PFSK-1 (cell line): Measurements from ENCODE around the gene PDK3.

Experiments
- FOXP2 ChIP-seq: optimal IDR thresholded peaks from 2 replicates; pipeline ENCODE3; 2011; ENCODE audit warnings: borderline replicate concordance, control low read depth, inconsistent platforms; ENCODE audit not compliant: insufficient read depth; ENCODE audit errors: extremely low read length, extremely low read depth
- POLR2AphosphoS5 ChIP-seq: IDR thresholded peaks from 2 replicates; pipeline ENCODE4 v1.6.1; 2012; ENCODE audit warnings: low read depth, mild to moderate bottlenecking, control low read depth, low read length, moderate library complexity
- REST ChIP-seq, 2 experiments: IDR thresholded peaks; 2 replicates each; pipeline versions ENCODE4 v1.6.1 to v1.8.0; 2011 to 2012; ENCODE audit warnings: low read depth in 2 of 2, low read length in 2 of 2, control low read depth in 1 of 2, inconsistent platforms in 1 of 2, mild to moderate bottlenecking in 1 of 2, moderate library complexity in 1 of 2; ENCODE audit not compliant: insufficient read depth in 1 of 2
- SIN3A ChIP-seq: IDR thresholded peaks from 2 replicates; pipeline ENCODE4 v1.6.1; 2012; ENCODE audit warnings: mild to moderate bottlenecking, low read length, moderate library complexity, borderline replicate concordance; ENCODE audit not compliant: insufficient read depth
- TAF1 ChIP-seq: IDR thresholded peaks from 2 replicates; pipeline ENCODE4 v1.6.1; 2012; ENCODE audit warnings: low read length, control low read depth, borderline replicate concordance; ENCODE audit not compliant: insufficient read depth

The PDK3 gene

GRCh38 chrX:24464498-24464835, 619 bp upstream of the PDK3 start:
- TF ChIP-seq TAF1 (no peak), FOXP2 (no peak), SIN3A (no peak), REST (IDR thresholded peaks at IDR 0.05; ENCODE audit: insufficient read depth in 1 of 2, low read depth in 2 of 2, low read length in 2 of 2) (no peak), POLR2AphosphoS5 (no peak)

- no peak for TF ChIP-seq FOXP2
Measured at GRCh38 chrX:24465532-24465865, 413 bp downstream of the PDK3 start.

GRCh38 chrX:24466025-24466424, 939 bp downstream of the PDK3 start:
- no peak for TF ChIP-seq POLR2AphosphoS5
- no peak for TF ChIP-seq SIN3A
- no peak for TF ChIP-seq REST (IDR thresholded peaks at IDR 0.05; ENCODE audit: insufficient read depth in 1 of 2, low read depth in 2 of 2, low read length in 2 of 2)
- no peak for TF ChIP-seq TAF1
- no peak for TF ChIP-seq FOXP2

GRCh38 chrX:24468245-24468644, 3.2 kb downstream of the PDK3 start:
- no peak for TF ChIP-seq TAF1
- no peak for TF ChIP-seq REST (IDR thresholded peaks at IDR 0.05; ENCODE audit: insufficient read depth in 1 of 2, low read depth in 2 of 2, low read length in 2 of 2)
- no peak for TF ChIP-seq FOXP2
- TF ChIP-seq POLR2AphosphoS5, result no peak
- TF ChIP-seq SIN3A, result no peak

GRCh38 chrX:24471808-24472207, 6.7 kb downstream of the PDK3 start:
- no peak for TF ChIP-seq REST (IDR thresholded peaks at IDR 0.05; ENCODE audit: insufficient read depth in 1 of 2, low read depth in 2 of 2, low read length in 2 of 2)
- no peak for TF ChIP-seq FOXP2
- no peak for TF ChIP-seq POLR2AphosphoS5
- no peak for TF ChIP-seq SIN3A

GRCh38 chrX:24475480-24475879, 10.4 kb downstream of the PDK3 start:
- TF ChIP-seq TAF1, result no peak
